Activated B cell treated with CpG ODN at 0.5 μM for 24 hours (primary cell): ENCODE data around the gene HSPB2. TPM values are rescaled to one million over a fixed set of nuclear protein-coding genes. Genes with fewer than 3 reads are reported as not detected.

ENCODE experiments used
- ATAC-seq: fragments of 200-7000 bp; cut with Tn5 transposase; one replicate; pipeline ENCODE4 v1.10.0; 2021; ENCODE audit warnings: low read depth, mild to moderate bottlenecking, moderate library complexity
- CTCF ChIA-PET: fragments of 350-600 bp; sonication (Branson Sonifier 250); formaldehyde crosslinking; loops from one replicate; lab custom pipeline; 2021; ENCODE audit warnings: antibody characterized with exemption; lab: Charles Lee
- POLR2A ChIA-PET: fragments of 350-600 bp; sonication (Branson Sonifier 250); formaldehyde crosslinking; loops from one replicate; lab custom pipeline; 2021; ENCODE audit warnings: antibody characterized with exemption; lab: Charles Lee
- DNase-seq: peaks from one replicate; pipeline ENCODE4 v3.0.0; 2022
- H3K27ac Mint-ChIP-seq: one replicate; pipeline ENCODE4 v1.8.0; 2020; ENCODE audit warnings: mixed read lengths
- H3K27me3 Mint-ChIP-seq: one replicate; pipeline ENCODE4 v1.8.0; 2021; ENCODE audit warnings: mixed read lengths
- H3K36me3 Mint-ChIP-seq: one replicate; pipeline ENCODE4 v1.8.0; 2021; ENCODE audit warnings: low read depth, mixed read lengths
- H3K4me1 Mint-ChIP-seq: one replicate; pipeline ENCODE4 v1.8.0; 2021; ENCODE audit warnings: mixed read lengths
- H3K4me3 Mint-ChIP-seq: one replicate; pipeline ENCODE4 v1.8.0; 2020; ENCODE audit warnings: mild to moderate bottlenecking, mixed read lengths
- H3K9me3 Mint-ChIP-seq: one replicate; pipeline ENCODE4 v1.8.0; 2020; ENCODE audit warnings: mixed read lengths
- CTCF ChIP-seq: fragments of 200-600 bp; IDR thresholded peaks from one replicate; pipeline ENCODE4 v1.8.0; 2022; ENCODE audit warnings: antibody characterized with exemption, mild to moderate bottlenecking
- intact Hi-C: fragments of 100-400 bp; cut with micrococcal nuclease; formaldehyde crosslinking; loops from one replicate; pipeline ENCODE4 v1.15.1; 2024
- total RNA-seq: library from RNA; stranded (reverse); gene quantifications from 2 replicates; pipeline ENCODE4 v1.2.3, GENCODE V29; 2022

HSPB2 gene
- total RNA-seq, 1 donor from 2014 or later, result not detected

GRCh38 chr11:111938687-111939160 is 26.2 kb downstream of the HSPB2 start:
- intact Hi-C loops, result no loop called here
- ATAC-seq, result peak; percentile 89
- TF ChIP-seq CTCF, result no peak
- ChIA-PET POLR2A (interaction anchor here (0.6 to 1.6 kb wide), 7 partner anchors 12 to 149 kb away, joined by 3 to 8 read pairs (median 3); partner anchors contain the start of genes ALG9, DLAT and FDXACB1), CTCF (interaction anchor here (0.7 to 2.0 kb wide), 6 partner anchors 10 to 175 kb away, joined by 3 to 10 read pairs (median 4); partner anchors contain the start of genes SDHD and TIMM8B)
- Mint-ChIP-seq H3K4me1 (peaks cover 29% of the 10 kb centered on the region), H3K27me3 (peaks cover 6% of the 10 kb centered on the region), H3K4me3 (peak overlapping the region; percentile 77), H3K27ac (peak overlapping the region; percentile 31), H3K9me3 (no peaks in the 10 kb centered on the region), H3K36me3 (no peaks in the 10 kb centered on the region)
- DNase-seq, result no peak

- H3K4me3 Mint-ChIP-seq, result no peak overlapping the region
- no peak overlapping the region for H3K27ac Mint-ChIP-seq
- intact Hi-C loops, result no loop called here
- ATAC-seq (no peak), DNase-seq (no peak)
- no peaks in the 10 kb centered on the region for H3K36me3 Mint-ChIP-seq
- no peaks in the 10 kb centered on the region for H3K9me3 Mint-ChIP-seq
- POLR2A ChIA-PET, result interaction anchor here (0.5 to 0.6 kb wide), 2 partner anchors 69 to 75 kb away, joined by 4 to 5 read pairs; partner anchors contain the start of gene ALG9
- no peak for TF ChIP-seq CTCF
- CTCF ChIA-PET, result interaction anchor here (2.0 kb wide), 1 partner anchor 42 kb away, joined by 10 read pairs; no protein-coding TSS in a partner anchor
- peaks cover 29% of the 10 kb centered on the region for H3K4me1 Mint-ChIP-seq
- H3K27me3 Mint-ChIP-seq, result peaks cover 6% of the 10 kb centered on the region
Measured at GRCh38 chr11:111939836-111940604, 27.5 kb downstream of the HSPB2 start.

- intact Hi-C loops, result no loop called here
- H3K4me1 Mint-ChIP-seq, result peaks cover 25% of the 10 kb centered on the region
- ChIA-PET CTCF (no interaction called here), POLR2A (interaction anchor here (0.6 kb wide), 1 partner anchor 10 kb away, joined by 8 read pairs; no protein-coding TSS in a partner anchor)
- no peaks in the 10 kb centered on the region for H3K9me3 Mint-ChIP-seq
- H3K36me3 Mint-ChIP-seq, result no peaks in the 10 kb centered on the region
- no peak for TF ChIP-seq CTCF
- H3K27me3 Mint-ChIP-seq, result no peaks in the 10 kb centered on the region
- DNase-seq (no peak), ATAC-seq (no peak)
- H3K4me3 Mint-ChIP-seq, result no peak overlapping the region
- no peak overlapping the region for H3K27ac Mint-ChIP-seq
Measured at GRCh38 chr11:111941963-111942362, 29.4 kb downstream of the HSPB2 start.

GRCh38 chr11:111942829-111943228 is 30.3 kb downstream of the HSPB2 start:
- intact Hi-C loops, result no loop called here
- ChIA-PET CTCF (no interaction called here), POLR2A (no interaction called here)
- Mint-ChIP-seq H3K9me3 (no peaks in the 10 kb centered on the region), H3K27me3 (no peaks in the 10 kb centered on the region), H3K36me3 (no peaks in the 10 kb centered on the region), H3K4me3 (no peak overlapping the region), H3K27ac (no peak overlapping the region), H3K4me1 (peaks cover 26% of the 10 kb centered on the region)
- ATAC-seq (no peak), DNase-seq (no peak)
- no peak for TF ChIP-seq CTCF

GRCh38 chr11:111944139-111944538 is 31.6 kb downstream of the HSPB2 start:
- Mint-ChIP-seq H3K36me3 (no peaks in the 10 kb centered on the region), H3K9me3 (no peaks in the 10 kb centered on the region), H3K4me1 (peaks cover 13% of the 10 kb centered on the region), H3K4me3 (no peak overlapping the region), H3K27me3 (no peaks in the 10 kb centered on the region), H3K27ac (no peak overlapping the region)
- intact Hi-C loops, result no loop called here
- no peak for TF ChIP-seq CTCF
- POLR2A ChIA-PET, result interaction anchor here (1.0 kb wide), 1 partner anchor 18 kb away, joined by 5 read pairs; no protein-coding TSS in a partner anchor
- DNase-seq, result no peak
- ATAC-seq, result no peak
- CTCF ChIA-PET, result no interaction called here
